HG03460 (cell line): ENCODE results near the gene NKD1.

Experiments used
- ATAC-seq: cut with Tn5 transposase; IDR thresholded peaks from one replicate; pipeline ENCODE4 v1.9.1; 2021; ENCODE audit not compliant: unreplicated experiment

Gene NKD1

GRCh38 chr16:50611332-50611934 lies 63.2 kb downstream of the NKD1 start:
- ATAC-seq = no peak

GRCh38 chr16:50611995-50612848 lies 64.0 kb downstream of the NKD1 start:
- ATAC-seq = no peak

GRCh38 chr16:50612849-50613198 lies 64.6 kb downstream of the NKD1 start:
- no peak for ATAC-seq

GRCh38 chr16:50613281-50613963 lies 65.2 kb downstream of the NKD1 start:
- ATAC-seq = no peak

- ATAC-seq = no peak
Measured at GRCh38 chr16:50613964-50614474, 65.8 kb downstream of the NKD1 start.

GRCh38 chr16:50614955-50615724 lies 66.9 kb downstream of the NKD1 start:
- ATAC-seq = no peak

GRCh38 chr16:50615891-50616290 lies 67.7 kb downstream of the NKD1 start:
- ATAC-seq = no peak

GRCh38 chr16:50616386-50616785 lies 68.2 kb downstream of the NKD1 start:
- no peak for ATAC-seq

GRCh38 chr16:50616883-50617645 lies 68.9 kb downstream of the NKD1 start:
- no peak for ATAC-seq

GRCh38 chr16:50617646-50618184 lies 69.5 kb downstream of the NKD1 start:
- ATAC-seq = no peak

GRCh38 chr16:50618238-50618918 lies 70.2 kb downstream of the NKD1 start:
- ATAC-seq = no peak

- ATAC-seq = no peak
Measured at GRCh38 chr16:50619702-50620491, 71.7 kb downstream of the NKD1 start.

GRCh38 chr16:50620646-50621451 lies 72.7 kb downstream of the NKD1 start:
- ATAC-seq = no peak

- no peak for ATAC-seq
Measured at GRCh38 chr16:50621452-50621792, 73.2 kb downstream of the NKD1 start.

- ATAC-seq = no peak
Measured at GRCh38 chr16:50622029-50622428, 73.8 kb downstream of the NKD1 start.

GRCh38 chr16:50622643-50623369 lies 74.6 kb downstream of the NKD1 start:
- ATAC-seq = no peak

- no peak for ATAC-seq
Measured at GRCh38 chr16:50624449-50624970, 76.3 kb downstream of the NKD1 start.
